Upper lobe of right lung (tissue), 1 donor: ENCODE data around the gene FZR1. TPM values are rescaled to one million over a fixed set of nuclear protein-coding genes. Genes with fewer than 3 reads are reported as not detected.

ENCODE experiments used
- ATAC-seq: fragments of 200-7000 bp; cut with Tn5 transposase; one replicate; pipeline ENCODE4 v1.9.1; 2020; ENCODE audit warnings: mild to moderate bottlenecking, moderate library complexity
- DNase-seq: peaks from one replicate; pipeline ENCODE4 v3.0.0-alpha.2; 2020
- H3K27ac ChIP-seq: fragments of 200-600 bp; one replicate; pipeline ENCODE4 v1.8.0; 2022
- H3K27me3 ChIP-seq: fragments of 200-600 bp; one replicate; pipeline ENCODE4 v1.8.0; 2022; ENCODE audit warnings: mild to moderate bottlenecking
- H3K36me3 ChIP-seq: fragments of 200-600 bp; one replicate; pipeline ENCODE4 v1.8.0; 2022
- H3K4me1 ChIP-seq: fragments of 200-600 bp; one replicate; pipeline ENCODE4 v1.8.0; 2022
- H3K4me3 ChIP-seq: fragments of 200-600 bp; one replicate; pipeline ENCODE4 v1.8.0; 2022; ENCODE audit warnings: mild to moderate bottlenecking
- H3K9me3 ChIP-seq: fragments of 200-600 bp; one replicate; pipeline ENCODE4 v1.8.0; 2022
- CTCF ChIP-seq: fragments of 200-600 bp; IDR thresholded peaks from one replicate; pipeline ENCODE4 v1.8.0; 2022; ENCODE audit warnings: antibody characterized with exemption
- intact Hi-C: fragments of 100-400 bp; cut with DNase I; formaldehyde crosslinking; loops from one replicate; pipeline ENCODE4 v1.11.0; 2022
- total RNA-seq: library from RNA; stranded (reverse); fragmentation: NEBNext Ultra II Directional; extraction: Animal tissue kit (Norgen Biotek cat#: 25700); gene quantifications from one replicate; pipeline ENCODE4 v1.2.1, GENCODE V29; 2021
- donor health status: DM: no; HTN: yes; CAD: no; lungs with severe emphysema.

The FZR1 gene
- total RNA-seq, 1 donor from 2014 or later, result 30.8 TPM

DNA sequence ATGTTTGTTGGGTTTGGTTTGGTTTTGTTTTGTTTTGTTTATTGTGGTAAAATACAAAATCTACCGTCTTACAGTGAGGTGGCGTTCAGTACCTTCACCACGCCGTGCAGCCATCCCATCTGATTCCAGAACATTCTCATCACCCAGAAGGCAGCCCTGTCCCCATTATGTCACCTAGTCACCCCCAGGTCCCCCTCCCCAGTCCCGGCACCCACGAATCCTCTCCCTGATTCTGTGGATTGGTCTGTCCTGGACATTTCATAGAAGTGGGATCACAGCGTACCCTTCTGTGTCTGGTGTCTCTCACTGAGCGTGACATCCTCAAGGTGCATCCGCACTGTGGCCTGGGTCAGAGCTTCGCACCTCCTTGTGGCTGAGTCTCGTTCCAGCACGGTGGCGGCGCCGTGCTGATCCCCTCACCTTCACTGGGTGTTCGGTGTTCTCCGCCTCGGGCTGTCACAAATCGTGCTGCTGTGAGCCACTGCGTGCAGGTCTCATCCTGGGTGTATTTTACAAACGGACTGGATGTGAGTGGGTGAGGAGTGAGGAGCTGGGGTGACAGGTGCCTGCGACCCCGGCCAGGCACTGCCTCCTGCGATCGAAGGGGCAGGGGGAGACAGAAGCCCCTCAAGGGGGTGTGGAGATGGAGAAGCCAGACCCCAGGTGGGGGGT is 32.3 kb downstream of the FZR1 start:
- Histone ChIP-seq H3K9me3 (no peaks in the 10 kb centered on the region), H3K4me1 (no peaks in the 10 kb centered on the region), H3K4me3 (no peak overlapping the region), H3K27me3 (no peaks in the 10 kb centered on the region), H3K27ac (no peak overlapping the region), H3K36me3 (peaks cover 32% of the 10 kb centered on the region)
- ATAC-seq (no peak), DNase-seq (no peak)
- TF ChIP-seq CTCF, result no peak
- intact Hi-C loops, result no loop called here

DNA sequence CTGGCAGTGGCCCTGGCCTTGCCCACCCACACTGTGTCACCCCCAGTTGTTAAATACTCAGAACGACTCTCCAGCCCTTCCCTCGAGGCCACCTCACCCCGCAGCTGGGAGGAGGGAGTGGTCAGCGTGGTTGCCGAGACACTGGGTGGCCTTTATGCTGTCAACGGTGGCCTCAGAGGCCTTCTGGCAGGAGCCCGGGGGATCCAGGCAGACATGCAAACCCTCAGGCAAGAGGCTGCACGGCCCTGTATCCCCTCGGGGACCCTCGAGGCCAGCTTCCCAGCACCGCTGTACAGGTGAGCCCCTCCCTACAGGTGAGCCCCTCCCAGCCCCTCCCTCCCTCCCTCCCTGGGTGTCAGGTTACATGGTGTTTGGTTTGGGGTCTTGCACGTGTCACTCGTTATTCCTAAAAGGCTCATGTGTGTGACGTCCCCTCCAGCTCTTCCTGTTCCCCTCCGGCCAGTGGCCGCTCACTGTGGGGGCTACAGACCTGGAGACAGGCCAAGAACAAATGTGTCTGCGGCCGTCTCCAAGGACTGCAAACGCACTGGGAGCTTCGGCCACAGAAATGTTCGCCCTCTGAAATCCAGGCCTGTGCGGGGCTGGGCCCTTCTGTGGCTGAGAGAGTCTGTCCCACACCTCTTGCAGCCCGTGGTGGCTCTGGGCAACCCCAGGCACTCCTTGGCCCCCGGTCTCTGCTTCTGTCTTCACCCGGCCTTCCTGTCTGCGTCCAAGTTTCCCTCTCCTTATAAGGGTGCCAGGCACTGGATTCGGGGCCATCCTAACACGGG is 33.0 kb downstream of the FZR1 start, which contains the start of gene TEKTIP1:
Gene TEKTIP1, plus strand, starts transcription at position 210 of the 791 bp plus-strand sequence. Its CDS starts 4 bp downstream, at position 214.
- no peaks in the 10 kb centered on the region for H3K4me1 ChIP-seq
- H3K27me3 ChIP-seq, result no peaks in the 10 kb centered on the region
- peaks cover 25% of the 10 kb centered on the region for H3K36me3 ChIP-seq
- intact Hi-C loops, result no loop called here
- H3K4me3 ChIP-seq, result no peak within 1 kb of the TSS
- ATAC-seq (no peak), DNase-seq (peak; percentile 58)
- TF ChIP-seq CTCF, result no peak
- H3K9me3 ChIP-seq, result no peaks in the 10 kb centered on the region
- no peak within 1 kb of the TSS for H3K27ac ChIP-seq

GRCh38 chr19:3539756-3540118 is 33.6 kb downstream of the FZR1 start:
- Histone ChIP-seq H3K4me1 (no peaks in the 10 kb centered on the region), H3K27ac (no peak overlapping the region), H3K9me3 (no peaks in the 10 kb centered on the region), H3K4me3 (no peak overlapping the region), H3K36me3 (peaks cover 19% of the 10 kb centered on the region), H3K27me3 (no peaks in the 10 kb centered on the region)
- no peak for TF ChIP-seq CTCF
- no peak for DNase-seq
- intact Hi-C loops, result loop anchor here (10.0 kb wide), 1 partner anchor 75 kb away; no protein-coding TSS in a partner anchor
- ATAC-seq, result no peak

GRCh38 chr19:3543150-3544057 is 37.3 kb downstream of the FZR1 start:
- intact Hi-C loops, result loop anchor here (10.0 kb wide), 1 partner anchor 71 kb away; no protein-coding TSS in a partner anchor
- ATAC-seq (no peak), DNase-seq (no peak)
- no peak overlapping the region for H3K4me3 ChIP-seq
- H3K9me3 ChIP-seq, result no peaks in the 10 kb centered on the region
- TF ChIP-seq CTCF, result no peak
- no peaks in the 10 kb centered on the region for H3K27me3 ChIP-seq
- peaks cover 6% of the 10 kb centered on the region for H3K36me3 ChIP-seq
- no peak overlapping the region for H3K27ac ChIP-seq
- no peaks in the 10 kb centered on the region for H3K4me1 ChIP-seq

DNA sequence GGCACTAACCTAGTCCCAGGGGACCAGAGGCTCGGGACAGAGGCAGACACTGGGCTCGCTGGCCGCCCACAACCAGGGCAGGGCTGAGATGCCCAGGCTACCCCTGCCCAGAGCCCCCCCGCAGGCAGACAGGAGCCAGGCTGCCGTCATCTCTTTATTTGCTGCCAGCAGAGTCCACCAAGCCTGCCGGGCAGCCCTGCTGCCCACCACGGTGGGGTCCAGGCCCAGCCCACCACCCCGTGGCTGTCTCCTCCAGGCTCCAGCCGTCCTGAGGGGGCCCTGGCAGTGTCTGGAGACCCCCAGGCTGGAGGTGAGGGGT is 37.9 kb downstream of the FZR1 start:
- ATAC-seq (no peak), DNase-seq (no peak)
- H3K4me3 ChIP-seq, result no peak overlapping the region
- H3K27me3 ChIP-seq, result no peaks in the 10 kb centered on the region
- intact Hi-C loops, result loop anchor here (10.0 kb wide), 1 partner anchor 71 kb away; no protein-coding TSS in a partner anchor
- H3K9me3 ChIP-seq, result no peaks in the 10 kb centered on the region
- H3K36me3 ChIP-seq, result peaks cover 6% of the 10 kb centered on the region
- H3K4me1 ChIP-seq, result no peaks in the 10 kb centered on the region
- no peak overlapping the region for H3K27ac ChIP-seq
- no peak for TF ChIP-seq CTCF
